Kidney (tissue), 14 donors: ENCODE data around the gene RNF182. TPM values are rescaled to one million over a fixed set of nuclear protein-coding genes. Genes with fewer than 3 reads are reported as not detected.
A peak's percentile ranks its signal among the peaks of the same experiment; 100 is the strongest.
"Not testable (repeated sequence)": the region's sequence is repeated elsewhere in the genome, so short reads cannot be mapped to it uniquely, and the experiment has no call there.

Experiments used
- DNase-seq, 5 donors: peaks; one replicate each; pipeline ENCODE4 v3.0.0-alpha.2; 2013 to 2020
- FAIRE-seq: peaks from 2 replicates; lab custom pipeline; 2012; peaks lifted over from hg19 to GRCh38; lab: Jason Lieb, UNC
- H3K27ac ChIP-seq, 2 donors: one replicate each; pipeline ENCODE4 v1.7.0; 2013; ENCODE audit warnings: low read depth in 2 of 2, low read length in 2 of 2, inconsistent platforms in 1 of 2
- H3K27me3 ChIP-seq: one replicate; pipeline ENCODE4 v1.7.1; 2013; ENCODE audit warnings: low read length, inconsistent platforms; ENCODE audit not compliant: control insufficient read depth, insufficient read depth
- H3K36me3 ChIP-seq, 3 donors: one replicate each; pipeline versions ENCODE4 v1.7.0 to v1.7.1; 2013; ENCODE audit warnings: low read length in 3 of 3, control low read depth in 1 of 3, inconsistent platforms in 1 of 3; ENCODE audit not compliant: insufficient read depth in 3 of 3, control insufficient read depth in 2 of 3
- H3K4me1 ChIP-seq, 3 donors: one replicate each; pipeline versions ENCODE4 v1.7.0 to v1.7.1; 2013; ENCODE audit warnings: low read length in 3 of 3, inconsistent platforms in 1 of 3, low read depth in 1 of 3; ENCODE audit not compliant: control insufficient read depth in 2 of 3, insufficient read depth in 2 of 3
- H3K4me3 ChIP-seq, 3 donors: one replicate each; pipeline versions ENCODE4 v1.7.0 to v1.8.1; 2013; ENCODE audit warnings: low read length in 3 of 3, control low read depth in 1 of 3, inconsistent platforms in 1 of 3
- H3K9ac ChIP-seq, 3 donors: one replicate each; pipeline versions ENCODE4 v1.7.0 to v1.7.1; 2013; ENCODE audit warnings: low read length in 3 of 3, control low read depth in 1 of 3, inconsistent platforms in 1 of 3
- H3K9me3 ChIP-seq, 3 donors: one replicate each; pipeline versions ENCODE4 v1.7.0 to v1.7.1; 2013; ENCODE audit warnings: low read length in 3 of 3, control low read depth in 1 of 3, inconsistent platforms in 1 of 3; ENCODE audit not compliant: control insufficient read depth in 2 of 3, insufficient read depth in 1 of 3
- CTCF ChIP-seq: IDR thresholded peaks from 3 replicates; pipeline ENCODE4 v1.5.1; 2012; ENCODE audit warnings: mild to moderate bottlenecking, moderate library complexity, borderline replicate concordance; ENCODE audit not compliant: insufficient read depth; ENCODE audit errors: extremely low read depth
- intact Hi-C: fragments of 100-400 bp; cut with DNase I; formaldehyde crosslinking; loops from one replicate; pipeline ENCODE4 v1.11.1; 2022
- polyA plus RNA-seq: library from polyadenylated mRNA; stranded (reverse); fragments of 350-450 nt; fragmentation: Illumina TruSeq; extraction: RNeasy Lipid Tissue Mini Kit (QIAGEN cat#74804); gene quantifications from one replicate; pipeline ENCODE4 v1.2.3, GENCODE V29; 2014; ENCODE audit warnings: low read depth, low replicate concordance; ENCODE audit not compliant: insufficient read depth
- total RNA-seq: library from RNA; stranded (reverse); fragmentation: NEBNext Ultra II Directional; extraction: Animal tissue kit (Norgen Biotek cat#: 25700); gene quantifications from one replicate; pipeline ENCODE4 v1.2.1, GENCODE V29; 2021
- donor health status: control.
- donor health status: control.
- donor health status: control.
- donor health status: control.
- donor health status: control.
- donor health status: DM: yes; HTN: yes; CAD: no.
- donor health status: Normal renal cell carcinoma (clear cell type).

RNF182 gene
- total and polyA plus RNA-seq, 2 donors from 2014 or later, result 0.90 to 3.9 TPM

- TF ChIP-seq CTCF, result no peak
- no peaks in the 10 kb centered on the region for H3K4me1 ChIP-seq
- no peaks in the 10 kb centered on the region for H3K36me3 ChIP-seq
- intact Hi-C loops, result no loop called here
- H3K4me3 ChIP-seq, result no peak overlapping the region
- H3K27me3 ChIP-seq, result no peaks in the 10 kb centered on the region
- H3K9me3 ChIP-seq, result peaks cover 0 to 6% (median 0%) of the 10 kb centered on the region in 3 donors
- no peak overlapping the region for H3K27ac ChIP-seq
- H3K9ac ChIP-seq, result no peak overlapping the region
- DNase-seq, result no peak
- no peak for FAIRE-seq
Observed at GRCh38 chr6:14016935-14017625, 92.3 kb downstream of the RNF182 start.

- Histone ChIP-seq H3K27ac (no peak overlapping the region), H3K4me1 (no peaks in the 10 kb centered on the region), H3K9ac (no peak overlapping the region), H3K36me3 (no peaks in the 10 kb centered on the region), H3K27me3 (no peaks in the 10 kb centered on the region), H3K9me3 (peaks cover 0 to under 1% (median 0%) of the 10 kb centered on the region in 3 donors), H3K4me3 (no peak overlapping the region)
- FAIRE-seq (no peak), DNase-seq (peak in 1 of 5 donors; percentile 35)
- intact Hi-C loops, result no loop called here
- no peak for TF ChIP-seq CTCF
Observed at GRCh38 chr6:14017626-14018475, 93.1 kb downstream of the RNF182 start.

GRCh38 chr6:14018559-14018958 is 93.8 kb downstream of the RNF182 start:
- H3K4me3 ChIP-seq, H3K27me3 ChIP-seq, H3K27ac ChIP-seq, H3K4me1 ChIP-seq, H3K9ac ChIP-seq, intact Hi-C loops, H3K9me3 ChIP-seq, FAIRE-seq, H3K36me3 ChIP-seq, DNase-seq: not testable (repeated sequence)

GRCh38 chr6:14020551-14020950 is 95.8 kb downstream of the RNF182 start:
- DNase-seq (no peak), FAIRE-seq (no peak)
- no peak overlapping the region for H3K9ac ChIP-seq
- H3K27me3 ChIP-seq, result no peaks in the 10 kb centered on the region
- no peak overlapping the region for H3K4me3 ChIP-seq
- no peaks in the 10 kb centered on the region for H3K9me3 ChIP-seq
- H3K4me1 ChIP-seq, result no peaks in the 10 kb centered on the region
- no peak for TF ChIP-seq CTCF
- intact Hi-C loops, result no loop called here
- no peaks in the 10 kb centered on the region for H3K36me3 ChIP-seq
- no peak overlapping the region for H3K27ac ChIP-seq
